Coronary artery (tissue), 2 donors: ENCODE data around the gene GPR15.

Source experiments
- DNase-seq: peaks from one replicate; pipeline ENCODE4 v3.0.0-alpha.2; 2017; ENCODE audit warnings: low spot score
- H3K27ac ChIP-seq, 2 donors: fragments of 200-600 bp; sonication (generic); one replicate each; pipeline ENCODE4 v1.5.1; 2016 to 2019
- H3K4me3 ChIP-seq: fragments of 200-600 bp; sonication (generic); 2 replicates; pipeline ENCODE4 v1.5.1; 2016; ENCODE audit warnings: mild to moderate bottlenecking, moderate library complexity
- TF ChIP-seq, protein P1 (sequence below): fragments of 200-600 bp; sonication (generic); IDR thresholded peaks from one replicate; pipeline ENCODE4 v1.5.1; 2019; ENCODE audit warnings: antibody characterized with exemption

The GPR15 gene

DNA sequence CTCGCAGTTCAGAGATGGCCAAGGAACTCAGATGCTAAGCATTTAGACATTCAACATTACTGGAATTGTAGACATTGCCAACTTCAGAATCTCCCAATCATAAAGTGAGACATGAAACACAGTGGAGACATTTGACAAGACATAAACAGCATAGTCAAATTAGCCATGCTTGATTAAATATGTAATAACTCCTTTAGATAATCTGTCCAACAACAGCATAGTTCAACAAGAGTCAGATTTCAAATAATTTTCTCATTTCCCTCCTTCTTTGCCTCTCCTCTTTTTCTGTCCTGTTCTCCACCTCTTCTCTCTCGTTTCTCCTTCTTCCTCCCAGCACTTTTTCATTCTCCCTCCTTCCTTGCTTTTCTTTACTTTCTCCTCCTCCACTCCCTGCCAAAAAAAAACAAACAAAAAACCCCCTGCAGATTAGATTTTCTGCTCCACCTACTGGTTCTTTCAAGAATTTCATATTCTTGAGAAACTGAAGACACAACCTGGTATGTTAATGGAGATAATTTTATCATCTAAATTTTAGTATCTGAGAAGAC lies 41.5 kb downstream of the GPR15 start:
- no peak overlapping the region for H3K27ac ChIP-seq

DNA sequence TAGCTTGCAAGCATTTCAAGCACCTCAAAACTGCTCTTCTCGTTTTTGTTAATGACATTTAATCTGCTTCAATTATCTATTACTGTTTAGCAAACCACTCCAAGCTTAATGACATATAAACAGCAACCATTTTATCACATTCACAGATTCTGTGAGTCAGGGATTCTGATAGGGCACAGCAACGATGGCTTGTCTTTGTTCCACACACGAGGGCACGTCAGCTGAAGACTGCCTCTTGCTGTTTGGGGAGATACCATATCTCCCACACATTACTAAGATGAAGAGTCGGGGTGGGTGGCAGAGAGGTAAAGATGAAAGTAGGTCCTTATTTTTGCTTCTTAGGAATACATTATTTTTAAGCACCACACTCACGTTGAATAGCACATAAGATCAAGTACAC lies 42.4 kb downstream of the GPR15 start:
- no peak overlapping the region for H3K4me3 ChIP-seq
- TF ChIP-seq, protein P1, sequence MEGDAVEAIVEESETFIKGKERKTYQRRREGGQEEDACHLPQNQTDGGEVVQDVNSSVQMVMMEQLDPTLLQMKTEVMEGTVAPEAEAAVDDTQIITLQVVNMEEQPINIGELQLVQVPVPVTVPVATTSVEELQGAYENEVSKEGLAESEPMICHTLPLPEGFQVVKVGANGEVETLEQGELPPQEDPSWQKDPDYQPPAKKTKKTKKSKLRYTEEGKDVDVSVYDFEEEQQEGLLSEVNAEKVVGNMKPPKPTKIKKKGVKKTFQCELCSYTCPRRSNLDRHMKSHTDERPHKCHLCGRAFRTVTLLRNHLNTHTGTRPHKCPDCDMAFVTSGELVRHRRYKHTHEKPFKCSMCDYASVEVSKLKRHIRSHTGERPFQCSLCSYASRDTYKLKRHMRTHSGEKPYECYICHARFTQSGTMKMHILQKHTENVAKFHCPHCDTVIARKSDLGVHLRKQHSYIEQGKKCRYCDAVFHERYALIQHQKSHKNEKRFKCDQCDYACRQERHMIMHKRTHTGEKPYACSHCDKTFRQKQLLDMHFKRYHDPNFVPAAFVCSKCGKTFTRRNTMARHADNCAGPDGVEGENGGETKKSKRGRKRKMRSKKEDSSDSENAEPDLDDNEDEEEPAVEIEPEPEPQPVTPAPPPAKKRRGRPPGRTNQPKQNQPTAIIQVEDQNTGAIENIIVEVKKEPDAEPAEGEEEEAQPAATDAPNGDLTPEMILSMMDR, result no peak
- no peak for DNase-seq
- no peak overlapping the region for H3K27ac ChIP-seq

More for the DNA sequence above, 41.5 kb downstream of the GPR15 start:
- no peak for DNase-seq
- H3K4me3 ChIP-seq, result no peak overlapping the region
- TF ChIP-seq, protein P1, result no peak

DNA sequence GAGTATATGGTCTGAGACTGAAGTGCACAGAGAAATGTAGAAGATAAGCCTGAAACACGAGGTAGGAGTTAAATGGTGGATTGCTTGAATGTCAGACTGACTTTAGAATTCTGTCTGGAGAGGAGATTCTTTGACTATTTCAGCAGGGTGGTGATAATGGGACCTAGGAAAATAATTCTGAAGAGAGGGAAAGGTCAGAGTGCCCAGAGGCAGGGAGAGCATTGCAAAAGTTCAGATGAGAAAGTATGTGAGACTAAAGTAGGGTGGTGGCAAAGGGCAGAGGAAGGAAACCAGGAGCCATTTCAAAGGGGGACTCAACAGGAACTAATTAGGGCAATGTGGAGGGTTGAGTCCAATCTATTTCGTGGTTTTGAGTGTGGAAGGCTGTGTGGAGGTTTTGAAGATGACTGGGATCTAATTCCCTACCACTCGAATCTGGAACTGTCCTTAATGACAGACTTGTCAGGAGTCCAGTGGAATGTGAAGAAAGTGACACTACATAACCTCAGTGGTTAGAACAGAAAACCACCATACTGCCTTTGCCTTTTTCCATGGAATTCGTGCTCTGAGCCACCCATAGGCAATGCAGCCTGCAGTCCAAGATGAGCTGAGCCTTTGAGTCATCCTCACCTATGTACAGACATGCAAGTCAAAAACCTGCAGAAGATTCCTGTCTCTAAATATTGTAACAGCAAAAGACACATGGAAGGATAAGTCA lies 45.6 kb downstream of the GPR15 start:
- H3K27ac ChIP-seq, result no peak overlapping the region
- no peak for DNase-seq
- no peak overlapping the region for H3K4me3 ChIP-seq
- TF ChIP-seq, protein P1, result no peak

DNA sequence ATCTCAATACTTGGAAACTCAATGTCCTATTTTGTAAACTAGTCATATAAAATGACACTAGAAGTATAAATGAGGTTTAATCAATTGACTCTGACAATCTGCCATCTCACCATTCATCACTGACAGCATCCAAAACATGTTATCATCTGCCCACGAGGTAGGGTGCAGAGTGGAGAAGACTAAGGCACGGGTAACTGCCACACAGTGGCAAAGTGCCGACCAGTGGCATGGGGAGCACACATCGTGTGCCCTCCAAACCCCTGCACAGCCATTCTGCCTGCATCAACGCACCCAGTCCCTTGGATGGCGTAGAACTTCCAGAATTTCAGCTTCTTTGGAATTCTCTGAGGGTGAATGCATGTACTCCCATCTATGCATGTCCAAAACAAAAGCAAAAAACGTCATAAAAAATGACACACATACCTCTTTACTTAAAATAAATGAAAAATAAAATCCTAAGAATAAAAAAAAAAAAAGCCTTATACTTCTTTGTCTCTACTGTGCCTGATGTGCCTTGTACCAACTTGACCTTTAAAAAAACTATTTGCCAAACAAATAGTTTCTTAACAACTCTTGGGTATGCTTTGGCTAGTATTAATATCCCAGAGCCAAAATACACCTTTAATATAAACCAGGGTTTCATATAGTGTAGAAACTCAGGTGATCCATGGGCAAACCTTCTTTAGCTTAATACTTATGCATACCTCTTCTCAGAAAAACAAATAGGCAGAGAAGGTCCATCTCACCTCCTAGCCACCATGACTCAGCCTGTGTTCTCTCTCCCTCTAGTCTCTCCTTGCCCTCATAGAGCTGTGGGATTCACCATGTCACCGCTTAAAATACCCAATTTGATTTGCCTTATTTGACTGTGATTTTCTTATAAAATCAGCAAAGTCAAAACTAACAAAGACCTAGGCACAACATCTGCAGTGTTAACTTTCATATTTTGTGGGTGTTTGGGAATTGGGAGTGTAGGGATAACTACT lies 48.9 kb downstream of the GPR15 start:
- DNase-seq, result no peak
- TF ChIP-seq, protein P1, result no peak
- Histone ChIP-seq H3K27ac (no peak overlapping the region), H3K4me3 (no peak overlapping the region)

DNA sequence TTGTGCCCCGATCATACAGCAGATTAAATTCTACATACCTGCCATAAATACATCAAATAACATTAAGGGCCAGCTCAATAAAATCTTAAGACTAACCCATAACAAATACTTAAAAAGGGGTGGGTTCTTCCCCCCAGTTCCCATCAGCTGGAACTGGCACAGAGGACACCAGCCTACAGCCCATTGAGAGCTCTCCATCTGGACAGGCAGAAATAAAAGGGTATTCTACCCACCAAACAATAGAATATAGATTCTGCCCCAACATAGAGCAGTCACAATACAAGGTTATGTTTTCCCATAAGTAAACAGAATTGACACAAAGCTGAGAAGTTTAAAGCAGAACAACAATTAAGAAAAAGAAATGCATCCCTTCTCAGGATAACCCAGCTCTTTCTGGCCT lies 49.7 kb downstream of the GPR15 start:
- DNase-seq, result no peak
- Histone ChIP-seq H3K27ac (no peak overlapping the region), H3K4me3 (no peak overlapping the region)
- TF ChIP-seq, protein P1, result no peak

DNA sequence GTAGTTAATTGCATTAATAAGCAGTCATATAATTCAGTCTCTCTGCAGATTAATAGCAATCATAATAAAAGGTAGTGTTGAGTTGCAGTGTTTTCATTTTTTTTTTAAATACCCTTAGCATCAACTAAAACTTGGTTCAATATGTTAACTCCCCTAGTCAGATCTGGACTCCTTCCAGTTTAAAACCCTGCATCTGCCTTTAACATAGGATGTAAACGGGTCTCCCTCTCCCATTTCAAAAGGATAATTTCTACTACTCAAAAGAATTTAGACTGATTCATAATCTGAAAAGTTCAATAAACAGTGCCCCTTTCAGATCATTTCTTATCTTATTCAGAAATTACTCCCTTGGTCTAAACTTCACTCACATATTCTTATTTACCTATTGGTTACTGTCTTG lies 50.3 kb downstream of the GPR15 start:
- DNase-seq, result no peak
- H3K27ac ChIP-seq, result no peak overlapping the region
- TF ChIP-seq, protein P1, result no peak
- H3K4me3 ChIP-seq, result no peak overlapping the region
